MV-4-11 (cell line): Measurements from ENCODE around the gene DYNC1LI1.

ENCODE experiments used
- DNase-seq: peaks from one replicate; lab custom pipeline; 2025; lab: John Stamatoyannopoulos, UW

The DYNC1LI1 gene

DNA sequence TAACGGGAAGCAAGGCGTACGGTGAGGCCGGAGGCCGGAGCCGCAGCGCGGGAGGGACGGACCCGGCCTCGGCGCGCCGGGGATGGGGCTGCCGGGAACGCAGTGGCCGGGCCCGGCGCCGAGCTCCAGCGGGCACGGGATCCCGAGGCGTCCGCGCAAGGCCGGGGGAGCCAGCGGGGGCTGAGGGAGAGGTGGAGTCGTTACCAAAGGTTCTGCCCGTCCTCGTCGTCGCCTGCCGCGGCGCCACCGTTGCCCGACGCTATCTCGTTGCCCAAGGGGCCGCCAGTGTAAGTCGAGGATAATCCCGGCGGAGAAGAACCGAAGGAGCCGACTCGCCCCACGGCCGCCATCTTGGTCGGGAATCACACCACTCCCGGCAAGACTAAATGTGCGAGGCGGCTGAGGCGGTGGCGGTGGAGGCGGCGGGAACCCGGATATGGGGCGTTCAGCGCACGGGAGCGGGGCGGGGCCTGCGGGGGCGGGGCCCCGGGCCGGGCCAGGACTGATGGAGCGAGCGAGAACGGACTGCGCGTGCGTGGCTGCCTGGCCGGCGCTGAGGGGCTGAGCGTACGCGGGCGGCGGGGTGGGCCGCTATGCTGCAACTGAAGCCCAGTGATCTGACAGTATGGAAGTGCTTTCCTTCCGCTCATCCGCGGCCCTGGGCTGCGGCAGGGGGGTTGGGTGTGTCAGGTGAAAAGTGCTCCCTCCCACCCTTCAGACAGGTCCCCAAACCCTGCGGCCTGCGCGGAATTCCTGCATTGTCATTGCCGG is at the start of gene DYNC1LI1:
Gene DYNC1LI1, minus strand, starts transcription at position 438 of the 771 bp plus-strand sequence. Its CDS starts 88 bp downstream, at position 350.
- DNase-seq, result peak; percentile 81

DNA sequence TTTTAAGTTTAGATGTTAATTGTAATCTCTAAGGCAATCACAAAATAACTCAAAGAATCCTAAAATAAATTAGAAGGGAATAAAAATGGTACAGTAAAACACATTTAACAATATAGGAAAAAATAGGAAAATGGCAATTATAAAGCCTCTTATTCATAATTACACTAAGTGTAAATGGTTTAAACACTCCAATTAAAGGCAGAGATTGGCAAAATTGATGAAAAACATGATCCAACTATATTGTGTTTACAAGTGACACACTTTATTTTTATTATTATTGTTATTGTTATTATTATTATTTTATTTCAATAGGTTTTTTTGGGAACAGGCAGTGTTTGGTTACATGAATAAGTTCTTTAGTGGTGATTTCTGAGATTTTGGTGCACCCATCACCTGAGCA is 48.7 kb upstream of the DYNC1LI1 start:
- no peak for DNase-seq

DNA sequence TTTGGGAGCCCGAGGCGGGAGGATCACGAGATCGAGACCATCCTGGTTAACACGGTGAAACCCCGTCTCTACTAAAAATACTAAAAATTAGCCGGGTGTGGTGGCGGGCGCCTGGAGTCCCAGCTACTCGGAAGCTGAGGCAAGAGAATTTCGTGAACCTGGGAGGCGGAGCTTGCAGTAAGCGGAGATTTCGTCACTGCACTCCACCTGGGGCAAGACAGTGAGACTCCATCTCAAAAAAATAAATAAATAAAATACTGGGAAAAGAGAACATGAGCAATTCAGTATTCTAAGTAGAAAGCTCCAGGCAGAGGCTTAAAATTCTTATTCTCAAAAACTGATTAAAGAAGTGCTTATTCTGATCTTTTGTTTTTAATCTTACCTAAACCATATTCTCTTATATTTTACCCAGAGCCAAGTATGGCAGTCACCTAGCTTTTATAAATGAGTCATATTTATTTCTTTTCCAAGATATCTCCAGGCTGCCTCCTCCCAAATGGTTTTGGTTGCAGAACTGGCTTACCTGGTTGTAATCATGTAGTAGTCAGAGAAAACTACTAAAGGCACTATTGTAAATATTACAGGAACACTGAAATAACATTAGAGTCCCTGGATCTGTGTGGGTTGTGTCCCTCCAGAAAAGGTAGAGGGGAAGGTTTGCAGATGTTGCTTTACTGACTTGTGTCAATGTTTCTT is 45.8 kb upstream of the DYNC1LI1 start:
- DNase-seq, result no peak

- DNase-seq, result no peak
These were observed 44.3 kb upstream of the DYNC1LI1 start for GRCh38 chr3:32614956-32615355.

- no peak for DNase-seq
These were observed 42.5 kb upstream of the DYNC1LI1 start for GRCh38 chr3:32613183-32613582.

DNA sequence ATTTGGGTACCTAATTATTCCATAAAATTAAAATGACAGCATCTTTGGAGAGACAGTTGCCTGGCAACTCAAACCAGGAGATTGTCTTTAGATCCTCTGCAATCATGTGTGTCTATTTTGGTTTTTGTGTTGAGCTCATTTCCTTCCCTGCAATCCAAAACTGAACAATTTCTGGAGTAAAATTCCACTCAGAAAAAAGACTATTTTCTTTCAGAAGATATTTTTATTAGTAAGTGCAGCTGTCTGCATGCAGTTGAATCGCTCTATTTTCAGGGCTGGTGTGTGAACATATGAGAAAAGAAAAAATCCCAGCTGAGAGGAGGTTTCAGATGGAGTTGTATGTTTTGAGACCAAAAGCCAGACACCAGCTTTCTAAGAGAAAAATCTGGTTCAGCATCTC is 41.9 kb upstream of the DYNC1LI1 start:
- no peak for DNase-seq

DNA sequence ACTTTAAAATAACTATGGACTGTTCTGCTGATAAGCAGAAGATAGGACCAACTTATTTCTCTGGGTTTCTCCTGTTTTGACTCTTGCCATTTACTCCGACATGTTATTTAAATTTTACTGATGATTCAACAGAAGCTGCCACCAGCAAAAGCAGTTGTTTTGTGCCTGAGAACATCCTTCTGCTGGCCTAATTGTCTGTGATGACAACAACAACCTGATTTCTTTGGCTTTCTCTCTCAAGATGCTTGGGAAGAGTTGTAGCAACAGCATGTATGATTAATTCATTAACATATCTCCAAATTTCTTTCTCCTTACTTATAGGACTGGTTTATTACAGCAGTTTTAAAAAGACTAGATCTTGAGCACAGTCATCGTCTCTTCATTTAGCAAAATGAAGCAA is 36.9 kb upstream of the DYNC1LI1 start:
- DNase-seq, result no peak

- DNase-seq, result no peak
These were observed 36.3 kb upstream of the DYNC1LI1 start for GRCh38 chr3:32606960-32607359.

- no peak for DNase-seq
These were observed 35.6 kb upstream of the DYNC1LI1 start for GRCh38 chr3:32606277-32606676.

GRCh38 chr3:32603064-32603463 is 32.4 kb upstream of the DYNC1LI1 start:
- no peak for DNase-seq

- no peak for DNase-seq
These were observed 31.5 kb upstream of the DYNC1LI1 start for GRCh38 chr3:32602206-32602605.

- DNase-seq, result no peak
These were observed 31.1 kb upstream of the DYNC1LI1 start for GRCh38 chr3:32601722-32602121.

DNA sequence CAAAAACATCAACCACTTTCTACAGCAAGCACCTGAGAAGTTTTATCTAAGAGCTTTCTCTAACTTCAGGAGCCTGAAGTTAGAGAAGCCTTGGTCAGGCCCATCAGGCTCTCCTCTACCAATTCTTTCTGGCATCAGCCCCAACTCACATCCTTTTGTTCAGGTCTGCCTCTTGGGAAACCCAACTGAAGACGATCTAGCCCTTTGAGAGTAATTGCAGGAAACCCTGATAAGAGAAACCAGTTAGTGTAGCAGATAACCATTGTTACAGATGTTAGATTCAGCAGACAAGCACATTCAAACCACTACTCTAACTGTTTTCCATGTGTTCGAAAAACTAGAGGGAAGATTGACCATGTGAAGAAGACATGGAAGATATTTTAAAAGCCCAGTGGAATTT is 27.0 kb upstream of the DYNC1LI1 start:
- DNase-seq, result no peak

DNA sequence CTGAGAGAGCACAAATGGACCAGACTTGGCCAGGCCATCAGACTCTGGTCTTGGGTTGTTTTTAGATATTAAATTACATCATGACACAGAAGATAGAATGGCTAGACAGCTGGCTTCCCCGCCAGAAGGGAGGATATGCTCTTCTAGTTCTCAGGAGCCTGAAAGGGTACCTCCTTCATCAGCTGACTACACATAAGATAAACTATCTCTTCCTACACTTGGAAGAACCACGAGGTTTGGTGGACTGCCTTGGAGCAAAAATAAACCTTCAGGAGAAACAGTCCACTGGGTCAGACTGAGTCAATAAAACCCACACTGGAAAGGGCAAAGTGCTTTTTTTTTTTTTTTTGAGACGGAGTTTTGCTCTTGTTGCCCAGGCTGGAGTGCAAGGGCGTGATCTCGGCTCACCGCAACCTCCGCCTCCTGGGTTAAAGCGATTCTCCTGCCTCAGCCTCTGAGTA is 26.3 kb upstream of the DYNC1LI1 start:
- no peak for DNase-seq

DNA sequence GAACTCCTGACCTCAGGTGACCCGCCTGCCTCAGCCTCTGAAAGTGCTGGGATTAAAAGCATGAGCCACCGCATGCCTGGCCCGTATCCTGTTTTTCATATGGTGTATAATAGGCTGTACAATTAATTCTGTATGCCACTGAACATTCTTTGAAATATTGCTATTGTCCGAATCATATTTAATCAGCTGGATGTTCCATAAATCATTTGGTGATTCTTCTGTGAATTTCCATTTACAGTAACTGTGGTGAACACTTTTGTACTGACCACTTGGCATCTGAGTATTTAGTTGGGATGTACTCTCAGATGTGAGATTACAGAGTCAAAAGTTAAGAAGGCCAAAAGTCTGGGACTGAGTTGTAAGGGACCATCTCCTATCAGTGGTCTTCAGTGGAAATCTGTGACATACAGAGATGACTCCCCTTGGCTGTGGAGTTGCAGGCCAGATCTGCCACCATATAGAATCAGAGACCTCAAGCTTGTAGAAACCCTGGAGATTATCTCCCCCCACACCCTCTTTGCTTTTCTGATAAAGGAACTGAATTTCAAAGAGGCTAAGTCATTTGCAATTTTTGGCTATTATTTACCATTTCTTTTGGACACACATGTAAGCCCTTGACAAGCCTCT is 25.7 kb upstream of the DYNC1LI1 start:
- no peak for DNase-seq

- DNase-seq, result no peak
These were observed 24.7 kb upstream of the DYNC1LI1 start for GRCh38 chr3:32595323-32595722.

GRCh38 chr3:32593903-32594525 is 23.4 kb upstream of the DYNC1LI1 start:
- DNase-seq, result no peak

DNA sequence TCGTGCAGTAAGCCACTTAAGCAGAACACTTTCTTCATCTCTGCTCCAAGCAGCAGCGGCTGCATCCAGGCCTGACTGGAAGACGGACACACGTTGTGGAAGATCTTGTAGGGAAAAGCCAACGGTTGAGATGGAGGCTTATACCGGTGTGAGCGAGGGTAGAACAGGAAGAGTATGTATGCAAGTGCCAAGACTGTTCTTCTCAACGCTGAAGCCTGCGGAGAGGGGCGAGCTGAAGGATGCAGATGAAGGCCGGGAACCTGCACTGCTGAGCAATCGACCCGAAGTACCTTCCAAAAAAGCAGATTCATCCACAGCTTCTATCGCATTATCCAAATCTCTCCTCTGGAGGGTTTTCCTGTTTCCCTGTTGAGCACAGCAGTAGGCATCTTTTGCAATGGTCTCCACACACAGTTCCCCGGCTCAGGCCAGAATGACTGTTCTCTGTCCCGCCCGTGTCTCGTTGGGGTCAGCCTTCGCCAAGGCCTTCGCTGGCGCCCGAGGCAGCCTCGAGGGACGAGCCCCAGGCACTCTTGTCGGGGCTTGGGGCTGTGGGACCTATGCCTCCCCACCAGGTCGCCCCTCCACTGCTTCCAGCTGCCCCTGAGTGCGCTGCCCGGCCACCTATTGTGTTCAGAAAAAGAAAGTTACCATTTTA is 22.2 kb upstream of the DYNC1LI1 start:
- no peak for DNase-seq

GRCh38 chr3:32592011-32592410 is 21.4 kb upstream of the DYNC1LI1 start:
- DNase-seq, result no peak

DNA sequence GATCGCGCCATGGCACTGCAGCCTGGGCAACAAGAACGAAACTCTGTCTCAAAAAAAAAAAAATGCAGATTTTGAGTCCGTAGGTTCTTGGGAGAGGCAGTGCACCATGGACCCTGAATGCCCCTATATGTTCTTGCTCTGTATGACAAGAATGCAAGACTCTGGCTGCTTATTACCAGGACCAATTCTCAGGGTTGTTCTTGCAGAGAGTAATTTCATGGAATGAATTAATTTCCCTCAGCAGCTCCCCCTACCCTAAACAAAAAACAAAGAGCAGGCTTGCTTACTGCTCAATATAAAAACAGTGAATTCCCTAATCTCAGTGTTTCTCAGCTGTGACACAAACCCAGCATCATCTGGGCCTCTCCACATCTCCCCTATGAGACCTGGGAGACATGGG is 20.5 kb upstream of the DYNC1LI1 start:
- DNase-seq, result no peak

- DNase-seq, result peak; percentile 31
These were observed 15.7 kb upstream of the DYNC1LI1 start for GRCh38 chr3:32586356-32586755.

GRCh38 chr3:32584660-32585059 is 14.0 kb upstream of the DYNC1LI1 start:
- DNase-seq, result no peak
